Breast epithelium (tissue), 4 donors: ENCODE measurements around the gene KCNH6. TPM values are rescaled to one million over a fixed set of nuclear protein-coding genes. Genes with fewer than 3 reads are reported as not detected.

ENCODE experiments used
- DNase-seq, 2 donors: peaks; one replicate each; pipeline ENCODE4 v3.0.0-alpha.2; 2019; ENCODE audit warnings: low spot score in 2 of 2
- H3K27ac ChIP-seq, 2 donors: fragments of 200-600 bp; sonication (generic) in 1 of 2; one replicate each; pipeline ENCODE4 v1.5.1; 2016 to 2019; ENCODE audit warnings: mild to moderate bottlenecking in 1 of 2
- H3K27me3 ChIP-seq, 2 donors: fragments of 200-600 bp; sonication (generic) in 1 of 2; one replicate each; pipeline versions ENCODE4 v1.5.1 to v1.6.0; 2017 to 2019; ENCODE audit warnings: control low read depth in 1 of 2, mild to moderate bottlenecking in 1 of 2
- H3K36me3 ChIP-seq: fragments of 200-600 bp; one replicate; pipeline ENCODE4 v1.5.1; 2019
- H3K4me1 ChIP-seq, 2 donors: fragments of 200-600 bp; sonication (generic); one replicate each; pipeline ENCODE4 v1.5.1; 2016 to 2019; ENCODE audit warnings: control low read depth in 1 of 2
- H3K4me3 ChIP-seq, 3 donors: fragments of 200-600 bp; sonication (generic); 1 replicate in 2 of 3; 2 replicates in 1 of 3; pipeline ENCODE4 v1.5.1; 2016 to 2019; ENCODE audit warnings: mild to moderate bottlenecking in 3 of 3, moderate library complexity in 2 of 3
- H3K9me3 ChIP-seq, 2 donors: fragments of 200-600 bp; sonication (generic) in 1 of 2; one replicate each; pipeline ENCODE4 v1.5.1; 2016 to 2019; ENCODE audit warnings: control low read depth in 1 of 2
- CTCF ChIP-seq, 3 donors: fragments of 450-650 bp; IDR thresholded peaks; one replicate each; pipeline ENCODE4 v1.5.1; 2016 to 2017; ENCODE audit warnings: antibody characterized with exemption in 3 of 3, mild to moderate bottlenecking in 3 of 3, moderate library complexity in 3 of 3
- POLR2A ChIP-seq: fragments of 450-650 bp; IDR thresholded peaks from one replicate; pipeline ENCODE4 v1.6.1; 2016; ENCODE audit warnings: antibody characterized with exemption, mild to moderate bottlenecking, moderate library complexity
- POLR2AphosphoS5 ChIP-seq, 3 donors: sonication (generic); formaldehyde crosslinking; IDR thresholded peaks; one replicate each; pipeline ENCODE4 v1.6.1; 2017; ENCODE audit warnings: antibody characterized with exemption in 3 of 3
- intact Hi-C: fragments of 100-400 bp; cut with DNase I; formaldehyde crosslinking; loops from one replicate; pipeline ENCODE4 v1.15.1; 2023; ENCODE audit warnings: low total_unique reads
- total RNA-seq, 3 donors: library from RNA; depleted of rRNA; stranded (reverse); fragments of >200 nt; gene quantifications; one replicate each; pipeline ENCODE4 v1.1.0, GENCODE V29; 2016

Gene KCNH6
- total RNA-seq, 3 donors from 2014 or later, result not detected

- DNase-seq, result no peak
- no peak overlapping the region for H3K27ac ChIP-seq
- peaks cover 12% of the 10 kb centered on the region for H3K36me3 ChIP-seq
- H3K9me3 ChIP-seq, result no peaks in the 10 kb centered on the region
- no peak overlapping the region for H3K4me3 ChIP-seq
- TF ChIP-seq POLR2AphosphoS5 (IDR thresholded peaks at IDR 0.05), result no peak
- no peak for TF ChIP-seq CTCF (IDR thresholded peaks at IDR 0.05)
- no peak for TF ChIP-seq POLR2A
- H3K4me1 ChIP-seq, result no peaks in the 10 kb centered on the region
- intact Hi-C loops, result no loop called here
- no peaks in the 10 kb centered on the region for H3K27me3 ChIP-seq
These were observed 56.5 kb downstream of the KCNH6 start for GRCh38 chr17:63579633-63580032.

GRCh38 chr17:63587770-63588169, 64.6 kb downstream of the KCNH6 start:
- Histone ChIP-seq H3K4me1 (no peaks in the 10 kb centered on the region), H3K27ac (no peak overlapping the region), H3K9me3 (no peaks in the 10 kb centered on the region), H3K27me3 (no peaks in the 10 kb centered on the region), H3K36me3 (peaks cover 10% of the 10 kb centered on the region), H3K4me3 (no peak overlapping the region)
- TF ChIP-seq POLR2AphosphoS5 (IDR thresholded peaks at IDR 0.05), result no peak
- TF ChIP-seq CTCF (IDR thresholded peaks at IDR 0.05), result no peak
- TF ChIP-seq POLR2A, result no peak
- intact Hi-C loops, result no loop called here
- DNase-seq, result no peak

- peaks cover 2% of the 10 kb centered on the region for H3K36me3 ChIP-seq
- no peaks in the 10 kb centered on the region for H3K27me3 ChIP-seq
- TF ChIP-seq POLR2A (no peak), POLR2AphosphoS5 (IDR thresholded peaks at IDR 0.05) (no peak), CTCF (IDR thresholded peaks at IDR 0.05) (no peak)
- no peak overlapping the region for H3K4me3 ChIP-seq
- intact Hi-C loops, result no loop called here
- H3K27ac ChIP-seq, result no peak overlapping the region
- no peak for DNase-seq
- H3K9me3 ChIP-seq, result no peaks in the 10 kb centered on the region
- H3K4me1 ChIP-seq, result no peaks in the 10 kb centered on the region
These were observed 65.6 kb downstream of the KCNH6 start for GRCh38 chr17:63588797-63589196.

DNA sequence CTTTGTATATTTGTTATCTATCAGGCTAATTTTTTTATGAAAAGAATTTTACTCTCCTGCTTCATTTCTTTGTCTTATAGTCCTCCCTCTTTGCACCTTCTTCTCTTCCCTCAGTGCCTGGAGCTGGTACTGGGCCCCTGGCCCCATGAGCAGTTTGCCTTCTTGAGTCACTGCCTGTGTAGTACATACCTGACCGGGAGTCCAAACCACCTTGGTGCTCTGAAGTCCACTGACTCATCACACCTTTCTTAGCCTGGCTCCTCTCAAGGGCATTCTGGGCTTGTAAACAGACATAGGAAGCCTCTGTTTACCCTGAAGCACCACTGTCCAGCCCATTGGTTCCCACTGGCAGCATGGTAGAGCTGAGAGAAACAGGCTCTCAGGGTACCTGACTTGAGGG, 66.5 kb downstream of the KCNH6 start:
- TF ChIP-seq POLR2AphosphoS5 (IDR thresholded peaks at IDR 0.05) (no peak), POLR2A (no peak), CTCF (IDR thresholded peaks at IDR 0.05) (no peak)
- intact Hi-C loops, result no loop called here
- H3K9me3 ChIP-seq, result no peaks in the 10 kb centered on the region
- H3K36me3 ChIP-seq, result no peaks in the 10 kb centered on the region
- no peak for DNase-seq
- no peaks in the 10 kb centered on the region for H3K27me3 ChIP-seq
- H3K4me1 ChIP-seq, result no peaks in the 10 kb centered on the region
- H3K4me3 ChIP-seq, result no peak overlapping the region
- no peak overlapping the region for H3K27ac ChIP-seq

DNA sequence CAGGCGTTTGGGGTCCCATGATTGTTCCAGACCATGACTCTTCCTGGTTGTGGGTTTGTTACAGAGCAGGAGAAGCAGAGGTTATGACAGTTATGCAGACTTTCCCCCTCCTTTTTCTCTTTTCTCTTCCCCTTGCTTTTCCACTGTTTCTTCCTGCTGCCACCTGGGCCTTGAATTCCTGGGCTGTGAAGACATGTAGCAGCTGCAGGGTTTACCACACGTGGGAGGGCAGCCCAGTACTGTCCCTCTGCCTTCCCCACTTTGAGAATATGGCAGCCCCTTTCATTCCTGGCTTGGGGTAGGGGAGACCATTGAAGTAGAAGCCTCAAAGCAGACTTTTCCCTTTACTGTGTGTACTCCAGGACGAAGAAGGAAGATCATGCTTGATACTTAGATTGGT, 69.6 kb downstream of the KCNH6 start:
- no peak overlapping the region for H3K4me3 ChIP-seq
- no peaks in the 10 kb centered on the region for H3K9me3 ChIP-seq
- no peaks in the 10 kb centered on the region for H3K4me1 ChIP-seq
- no peak overlapping the region for H3K27ac ChIP-seq
- no peaks in the 10 kb centered on the region for H3K36me3 ChIP-seq
- intact Hi-C loops, result no loop called here
- no peaks in the 10 kb centered on the region for H3K27me3 ChIP-seq
- DNase-seq, result no peak
- TF ChIP-seq POLR2AphosphoS5 (IDR thresholded peaks at IDR 0.05) (no peak), POLR2A (no peak), CTCF (IDR thresholded peaks at IDR 0.05) (no peak)
